Tibial nerve (tissue), 4 donors: ENCODE results near the gene ELFN1.

Experiments
- EP300 ChIP-seq, 2 donors: sonication (generic); formaldehyde crosslinking; IDR thresholded peaks; one replicate each; pipeline ENCODE4 v1.6.1; 2017; ENCODE audit warnings: antibody characterized with exemption in 2 of 2, mild to moderate bottlenecking in 1 of 2
- TF ChIP-seq, protein P1 (sequence below), 5 experiments: fragments of 200-600 bp in 3 of 5; fragments of 450-650 bp in 2 of 5; sonication (generic) in 3 of 5; IDR thresholded peaks; one replicate each; pipeline ENCODE4 v1.5.1; 2016 to 2019; ENCODE audit warnings: antibody characterized with exemption in 5 of 5, mild to moderate bottlenecking in 3 of 5, moderate library complexity in 2 of 5

DNA sequence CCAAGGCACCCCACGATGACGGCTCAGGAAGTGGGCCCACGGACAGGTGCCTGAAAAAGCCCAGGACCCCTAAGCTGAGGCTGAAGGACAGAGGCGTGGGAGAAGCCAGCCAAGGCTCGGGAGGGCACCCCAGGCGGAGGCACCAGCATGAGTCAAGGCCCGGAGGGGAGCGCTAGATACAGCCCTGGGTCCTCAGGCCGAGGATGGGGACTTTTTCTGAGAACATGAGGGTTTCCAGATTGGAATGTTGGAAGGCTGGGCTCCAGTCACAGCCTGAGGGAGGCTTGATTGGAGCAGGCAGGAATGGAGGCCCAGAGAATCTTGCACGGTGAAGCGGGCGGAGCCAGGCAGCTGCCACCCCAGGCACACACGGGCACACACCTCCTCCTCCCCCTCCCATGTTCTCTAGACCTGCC, 19.0 kb upstream of the ELFN1 start:
- TF ChIP-seq EP300 (IDR thresholded peaks at IDR 0.05), result no peak
- TF ChIP-seq, protein P1, sequence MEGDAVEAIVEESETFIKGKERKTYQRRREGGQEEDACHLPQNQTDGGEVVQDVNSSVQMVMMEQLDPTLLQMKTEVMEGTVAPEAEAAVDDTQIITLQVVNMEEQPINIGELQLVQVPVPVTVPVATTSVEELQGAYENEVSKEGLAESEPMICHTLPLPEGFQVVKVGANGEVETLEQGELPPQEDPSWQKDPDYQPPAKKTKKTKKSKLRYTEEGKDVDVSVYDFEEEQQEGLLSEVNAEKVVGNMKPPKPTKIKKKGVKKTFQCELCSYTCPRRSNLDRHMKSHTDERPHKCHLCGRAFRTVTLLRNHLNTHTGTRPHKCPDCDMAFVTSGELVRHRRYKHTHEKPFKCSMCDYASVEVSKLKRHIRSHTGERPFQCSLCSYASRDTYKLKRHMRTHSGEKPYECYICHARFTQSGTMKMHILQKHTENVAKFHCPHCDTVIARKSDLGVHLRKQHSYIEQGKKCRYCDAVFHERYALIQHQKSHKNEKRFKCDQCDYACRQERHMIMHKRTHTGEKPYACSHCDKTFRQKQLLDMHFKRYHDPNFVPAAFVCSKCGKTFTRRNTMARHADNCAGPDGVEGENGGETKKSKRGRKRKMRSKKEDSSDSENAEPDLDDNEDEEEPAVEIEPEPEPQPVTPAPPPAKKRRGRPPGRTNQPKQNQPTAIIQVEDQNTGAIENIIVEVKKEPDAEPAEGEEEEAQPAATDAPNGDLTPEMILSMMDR (IDR thresholded peaks at IDR 0.05), result no peak
